Ovary (tissue), 9 donors: ENCODE data around the gene CARS2. TPM values are rescaled to one million over a fixed set of nuclear protein-coding genes. Genes with fewer than 3 reads are reported as not detected.
"Not testable (repeated sequence)": the region's sequence is repeated elsewhere in the genome, so short reads cannot be mapped to it uniquely, and the experiment has no call there.

Source experiments
- DNase-seq, 5 donors: peaks; one replicate each; pipeline ENCODE4 v3.0.0-alpha.2; 2019 to 2020
- H3K27ac ChIP-seq, 2 donors: fragments of 200-600 bp; one replicate each; pipeline versions ENCODE4 v1.5.1 to v1.8.0; 2019 to 2022
- H3K27me3 ChIP-seq: fragments of 200-600 bp; one replicate; pipeline ENCODE4 v1.8.0; 2022
- H3K36me3 ChIP-seq: fragments of 200-600 bp; sonication (generic); one replicate; pipeline ENCODE4 v1.5.1; 2019
- H3K4me1 ChIP-seq: one replicate; pipeline ENCODE4 v1.8.1; 2013; ENCODE audit warnings: mild to moderate bottlenecking, moderate library complexity; ENCODE audit not compliant: insufficient read depth
- H3K4me3 ChIP-seq: fragments of 200-600 bp; sonication (generic); one replicate; pipeline ENCODE4 v1.5.1; 2017
- H3K9me3 ChIP-seq, 2 donors: fragments of 200-600 bp in 1 of 2; sonication (generic) in 1 of 2; one replicate each; pipeline versions ENCODE4 v1.5.1 to v1.8.1; 2013 to 2019; ENCODE audit warnings: mild to moderate bottlenecking in 1 of 2, moderate library complexity in 1 of 2
- EP300 ChIP-seq: sonication (generic); formaldehyde crosslinking; IDR thresholded peaks from one replicate; pipeline ENCODE4 v1.6.1; 2017; ENCODE audit warnings: antibody characterized with exemption
- POLR2A ChIP-seq: fragments of 450-650 bp; IDR thresholded peaks from one replicate; pipeline ENCODE4 v1.6.1; 2017; ENCODE audit warnings: antibody characterized with exemption, mild to moderate bottlenecking, moderate library complexity
- WGBS, 3 donors: extraction: QIAGEN DNeasy Blood & Tissue Kit in 1 of 3; methylation state at CpG; one replicate each; pipeline versions ENCODE4 v1.1.5 to v1.1.7; 2013 to 2017; 5-methylcytosine and 5-hydroxymethylcytosine counted together
- intact Hi-C, 4 donors: fragments of 100-400 bp; cut with DNase I; formaldehyde crosslinking; loops; one replicate each; pipeline versions ENCODE4 v1.11.0 to v1.15.1; 2022 to 2023
- polyA plus RNA-seq, 2 donors: library from polyadenylated mRNA; stranded (reverse); fragments of 200-250 nt in 1 of 2; fragments of 350-450 nt in 1 of 2; fragmentation: Illumina TruSeq in 1 of 2; extraction: RNeasy Lipid Tissue Mini Kit (QIAGEN cat#74804) in 1 of 2; gene quantifications; one replicate each; pipeline ENCODE4 v1.2.3, GENCODE V29; 2013 to 2014
- total RNA-seq, 7 donors: library from RNA; depleted of rRNA in 2 of 7; stranded (reverse); fragments of >200 nt in 2 of 7; fragmentation: NEBNext Ultra II Directional in 3 of 7; extraction: Animal tissue kit (Norgen Biotek cat#: 25700) in 3 of 7; gene quantifications; one replicate each; pipeline versions ENCODE4 v1.1.0 to v1.2.4, GENCODE V29; 2016 to 2023
- TF ChIP-seq, protein P1 (sequence below), 3 donors: fragments of 450-650 bp in 2 of 3; fragments of 200-600 bp in 1 of 3; IDR thresholded peaks; one replicate each; pipeline versions ENCODE4 v1.5.1 to v1.8.0; 2016 to 2022; ENCODE audit warnings: antibody characterized with exemption in 3 of 3, mild to moderate bottlenecking in 1 of 3
- donor health status: DM: no; HTN: no; CAD: no; lungs with moderate emphysema.
- donor health status: DM: no; HTN: no; CAD: no.
- donor health status: Bipolar disorder and iron deficiency.
- donor health status: DM: yes; HTN: yes; CAD: no.
- donor health status: DM: no; HTN: no; CAD: no.
- donor health status: DM: yes; HTN: yes; CAD: no.

CARS2 gene
- total and polyA plus RNA-seq, 9 donors, result 34.1 to 65.2 (median 44.3) TPM

DNA sequence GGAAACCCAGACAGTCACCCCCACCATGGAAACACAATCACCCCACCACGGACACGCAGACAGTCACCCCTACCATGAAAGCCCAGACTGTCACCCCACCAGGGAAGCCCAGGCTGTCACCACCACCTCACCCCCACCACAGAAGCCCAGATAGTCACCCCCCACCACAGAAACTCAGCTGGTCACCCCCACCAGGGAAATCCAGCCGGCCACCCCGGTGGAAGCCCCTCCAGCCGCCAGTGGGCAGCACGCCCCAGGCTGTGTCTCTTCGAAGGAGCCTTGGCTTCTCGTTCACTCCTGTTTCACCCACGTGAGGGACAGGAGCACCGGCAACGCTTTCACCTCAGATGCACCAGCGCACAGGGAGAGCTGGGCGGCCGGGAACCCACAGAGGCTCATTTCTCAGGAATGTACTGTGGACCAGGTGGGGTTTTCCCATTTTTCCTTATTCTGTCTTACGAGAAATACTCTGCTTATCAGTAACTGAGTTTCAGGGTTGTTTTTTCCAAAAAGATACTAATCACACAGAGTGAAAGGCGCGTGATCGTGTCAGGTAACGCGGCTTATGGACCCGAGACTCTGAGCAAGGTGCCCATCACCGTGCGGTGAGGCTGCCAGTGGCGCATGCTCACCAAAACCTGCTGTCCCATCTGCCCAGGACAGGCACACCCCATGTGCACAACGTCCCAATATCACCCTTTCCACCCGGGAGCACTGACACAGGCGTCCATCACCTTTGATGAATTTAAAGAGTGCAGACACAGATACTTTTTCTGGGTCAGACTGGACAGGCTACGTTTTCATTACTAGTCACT, 28.0 kb downstream of the CARS2 start:
- TF ChIP-seq EP300 (no peak), POLR2A (no peak)
- TF ChIP-seq, protein P1, sequence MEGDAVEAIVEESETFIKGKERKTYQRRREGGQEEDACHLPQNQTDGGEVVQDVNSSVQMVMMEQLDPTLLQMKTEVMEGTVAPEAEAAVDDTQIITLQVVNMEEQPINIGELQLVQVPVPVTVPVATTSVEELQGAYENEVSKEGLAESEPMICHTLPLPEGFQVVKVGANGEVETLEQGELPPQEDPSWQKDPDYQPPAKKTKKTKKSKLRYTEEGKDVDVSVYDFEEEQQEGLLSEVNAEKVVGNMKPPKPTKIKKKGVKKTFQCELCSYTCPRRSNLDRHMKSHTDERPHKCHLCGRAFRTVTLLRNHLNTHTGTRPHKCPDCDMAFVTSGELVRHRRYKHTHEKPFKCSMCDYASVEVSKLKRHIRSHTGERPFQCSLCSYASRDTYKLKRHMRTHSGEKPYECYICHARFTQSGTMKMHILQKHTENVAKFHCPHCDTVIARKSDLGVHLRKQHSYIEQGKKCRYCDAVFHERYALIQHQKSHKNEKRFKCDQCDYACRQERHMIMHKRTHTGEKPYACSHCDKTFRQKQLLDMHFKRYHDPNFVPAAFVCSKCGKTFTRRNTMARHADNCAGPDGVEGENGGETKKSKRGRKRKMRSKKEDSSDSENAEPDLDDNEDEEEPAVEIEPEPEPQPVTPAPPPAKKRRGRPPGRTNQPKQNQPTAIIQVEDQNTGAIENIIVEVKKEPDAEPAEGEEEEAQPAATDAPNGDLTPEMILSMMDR (IDR thresholded peaks at IDR 0.05), result no peak
- no peaks in the 10 kb centered on the region for H3K9me3 ChIP-seq
- no peak overlapping the region for H3K4me3 ChIP-seq
- no peak for DNase-seq
- H3K27me3 ChIP-seq, result no peaks in the 10 kb centered on the region
- intact Hi-C loops, result no loop called here
- no peaks in the 10 kb centered on the region for H3K36me3 ChIP-seq
- H3K4me1 ChIP-seq, result no peaks in the 10 kb centered on the region
- WGBS, 3 donors, result 86 to 92% (median 91%) methylated on average over 28 of the region's 28 CpGs
- no peak overlapping the region for H3K27ac ChIP-seq

GRCh38 chr13:110676595-110677587, 29.0 kb downstream of the CARS2 start:
- Histone ChIP-seq H3K36me3 (no peaks in the 10 kb centered on the region), H3K4me1 (no peaks in the 10 kb centered on the region), H3K9me3 (no peaks in the 10 kb centered on the region), H3K27me3 (no peaks in the 10 kb centered on the region), H3K27ac (no peak overlapping the region), H3K4me3 (no peak overlapping the region)
- WGBS, 3 donors, result 88 to 94% (median 91%) methylated on average over 25 to 28 of the region's 28 CpGs
- intact Hi-C loops, result no loop called here
- TF ChIP-seq POLR2A (no peak), EP300 (no peak)
- TF ChIP-seq, protein P1 (IDR thresholded peaks at IDR 0.05), result no peak
- DNase-seq, result no peak

DNA sequence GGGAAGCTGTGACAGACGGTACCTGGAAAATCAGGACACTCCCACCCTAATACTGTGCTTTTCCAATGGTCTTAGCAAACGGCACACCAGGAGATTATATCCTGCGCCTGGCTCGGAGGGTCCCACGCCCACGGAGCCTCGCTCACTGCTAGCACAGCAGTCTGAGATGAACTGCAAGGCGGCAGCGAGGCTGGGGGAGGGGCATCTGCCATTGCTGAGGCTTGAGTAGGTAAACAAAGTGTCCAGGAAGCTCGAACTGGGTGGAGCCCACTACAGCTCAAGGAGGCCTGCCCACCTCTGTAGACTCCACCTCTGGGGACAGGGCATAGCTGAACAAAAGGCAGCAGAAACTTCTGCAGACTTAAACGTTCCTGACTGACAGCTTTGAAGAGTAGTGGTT, 36.1 kb downstream of the CARS2 start:
- not testable (repeated sequence) for H3K4me3 ChIP-seq, DNase-seq, H3K4me1 ChIP-seq, H3K27me3 ChIP-seq, H3K9me3 ChIP-seq, H3K27ac ChIP-seq, H3K36me3 ChIP-seq
- WGBS, 3 donors, result 95 to 96% (median 95%) methylated on average over 11 of the region's 11 CpGs
- intact Hi-C loops, result loop anchor here in 1 of 4 donors (5.0 kb wide), 1 partner anchor 1133 kb away; no protein-coding TSS in a partner anchor

- intact Hi-C loops, result loop anchor here in 1 of 4 donors (5.0 kb wide), 1 partner anchor 1132 kb away; no protein-coding TSS in a partner anchor
- no peak for TF ChIP-seq EP300
- TF ChIP-seq, protein P1 (IDR thresholded peaks at IDR 0.05), result no peak
- no peak for TF ChIP-seq POLR2A
- no peaks in the 10 kb centered on the region for H3K27me3 ChIP-seq
- no peaks in the 10 kb centered on the region for H3K36me3 ChIP-seq
- 86 to 92% (median 88%) methylated on average over 9 of the region's 9 CpGs for WGBS, 3 donors
- no peak overlapping the region for H3K4me3 ChIP-seq
- DNase-seq, result no peak
- H3K4me1 ChIP-seq, result no peaks in the 10 kb centered on the region
- H3K27ac ChIP-seq, result no peak overlapping the region
- H3K9me3 ChIP-seq, result no peaks in the 10 kb centered on the region
Observed at GRCh38 chr13:110669036-110669435, 36.9 kb downstream of the CARS2 start.
